PC-9 (cell line): ENCODE measurements around the gene ZNF616.

Experiments
- EZH2 ChIP-seq: fragments of 200-600 bp; sonication (generic); IDR thresholded peaks from 2 replicates; pipeline ENCODE4 v1.8.0; 2017; ENCODE audit warnings: antibody characterized with exemption, low read depth
- TF ChIP-seq, protein P1 (sequence below): fragments of 200-600 bp; sonication (generic); conservative IDR thresholded peaks from 2 replicates; pipeline ENCODE4 v1.6.1; 2017; ENCODE audit warnings: mixed run types, antibody characterized with exemption, mild to moderate bottlenecking, moderate library complexity

DNA sequence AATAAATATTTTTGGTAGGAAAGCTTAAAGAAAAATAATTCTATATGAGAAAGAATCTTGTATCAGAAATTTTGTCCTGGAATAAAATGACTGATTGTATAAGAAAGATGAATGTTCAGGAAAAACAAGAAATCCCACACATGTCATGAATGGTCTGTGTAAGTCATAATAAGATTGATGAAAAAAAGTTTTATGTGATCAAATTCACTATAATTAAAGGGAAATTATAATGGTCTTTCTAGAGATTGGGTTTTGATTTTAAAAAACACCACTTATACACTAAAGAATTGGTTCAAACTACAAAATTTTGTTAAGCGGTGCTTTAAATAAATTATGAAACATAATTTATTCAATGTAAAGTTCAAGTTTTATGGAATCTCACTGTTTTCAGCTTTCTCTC lies 37.0 kb downstream of the ZNF616 start:
- TF ChIP-seq, protein P1, sequence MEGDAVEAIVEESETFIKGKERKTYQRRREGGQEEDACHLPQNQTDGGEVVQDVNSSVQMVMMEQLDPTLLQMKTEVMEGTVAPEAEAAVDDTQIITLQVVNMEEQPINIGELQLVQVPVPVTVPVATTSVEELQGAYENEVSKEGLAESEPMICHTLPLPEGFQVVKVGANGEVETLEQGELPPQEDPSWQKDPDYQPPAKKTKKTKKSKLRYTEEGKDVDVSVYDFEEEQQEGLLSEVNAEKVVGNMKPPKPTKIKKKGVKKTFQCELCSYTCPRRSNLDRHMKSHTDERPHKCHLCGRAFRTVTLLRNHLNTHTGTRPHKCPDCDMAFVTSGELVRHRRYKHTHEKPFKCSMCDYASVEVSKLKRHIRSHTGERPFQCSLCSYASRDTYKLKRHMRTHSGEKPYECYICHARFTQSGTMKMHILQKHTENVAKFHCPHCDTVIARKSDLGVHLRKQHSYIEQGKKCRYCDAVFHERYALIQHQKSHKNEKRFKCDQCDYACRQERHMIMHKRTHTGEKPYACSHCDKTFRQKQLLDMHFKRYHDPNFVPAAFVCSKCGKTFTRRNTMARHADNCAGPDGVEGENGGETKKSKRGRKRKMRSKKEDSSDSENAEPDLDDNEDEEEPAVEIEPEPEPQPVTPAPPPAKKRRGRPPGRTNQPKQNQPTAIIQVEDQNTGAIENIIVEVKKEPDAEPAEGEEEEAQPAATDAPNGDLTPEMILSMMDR, result no peak
- no peak for TF ChIP-seq EZH2
